Mesenchymal stem cell (in vitro differentiated cells and primary cell): Measurements from ENCODE around the gene SLC35F3.

Source experiments
- DNase-seq: peaks from one replicate; pipeline ENCODE4 v3.0.0-alpha.2; 2013
- H2AFZ ChIP-seq: one replicate; pipeline ENCODE4 v1.6.1; 2013; ENCODE audit warnings: low read depth, mild to moderate bottlenecking, control low read depth, inconsistent platforms, low read length, moderate library complexity
- H2AK5ac ChIP-seq: 2 replicates; pipeline ENCODE4 v1.6.1; 2013; ENCODE audit warnings: low read length, moderate library complexity, mild to moderate bottlenecking, inconsistent platforms; ENCODE audit not compliant: severe bottlenecking
- H2BK120ac ChIP-seq: one replicate; pipeline ENCODE4 v1.6.1; 2013; ENCODE audit warnings: low read depth, mild to moderate bottlenecking, inconsistent platforms, low read length, moderate library complexity
- H2BK12ac ChIP-seq, 2 experiments: one replicate each; pipeline ENCODE4 v1.6.1; 2013; ENCODE audit warnings: inconsistent platforms in 2 of 2, low read length in 2 of 2, mild to moderate bottlenecking in 2 of 2, moderate library complexity in 2 of 2, control low read depth in 1 of 2
- H2BK15ac ChIP-seq: one replicate; pipeline ENCODE4 v1.6.1; 2013; ENCODE audit warnings: mild to moderate bottlenecking, low read depth, inconsistent platforms; ENCODE audit not compliant: poor library complexity, severe bottlenecking
- H2BK5ac ChIP-seq: 2 replicates; pipeline ENCODE4 v1.6.1; 2013; ENCODE audit warnings: low read depth, mild to moderate bottlenecking, low read length, control low read depth, inconsistent platforms; ENCODE audit not compliant: poor library complexity, severe bottlenecking
- H3K14ac ChIP-seq, 2 experiments: one replicate each; pipeline ENCODE4 v1.6.1; 2013; ENCODE audit warnings: inconsistent platforms in 2 of 2, low read length in 2 of 2, control low read depth in 1 of 2, mild to moderate bottlenecking in 1 of 2, moderate library complexity in 1 of 2
- H3K18ac ChIP-seq, 2 experiments: one replicate each; pipeline ENCODE4 v1.6.1; 2013; ENCODE audit warnings: inconsistent platforms in 2 of 2, low read length in 2 of 2, control low read depth in 1 of 2, low read depth in 1 of 2, mild to moderate bottlenecking in 1 of 2
- H3K23ac ChIP-seq, 2 experiments: one replicate each; pipeline ENCODE4 v1.6.1; 2013; ENCODE audit warnings: inconsistent platforms in 2 of 2, low read length in 2 of 2, mild to moderate bottlenecking in 2 of 2, moderate library complexity in 2 of 2, control low read depth in 1 of 2
- H3K27ac ChIP-seq: 2 replicates; pipeline ENCODE4 v1.5.1; 2013; ENCODE audit warnings: mild to moderate bottlenecking, moderate library complexity, low read length, control low read depth, inconsistent platforms; ENCODE audit not compliant: poor library complexity, severe bottlenecking
- H3K27me3 ChIP-seq, 2 experiments: 2 replicates each; pipeline versions ENCODE4 v1.6.1 to v1.7.0; 2013; ENCODE audit warnings: low read length in 2 of 2, mild to moderate bottlenecking in 2 of 2, moderate library complexity in 2 of 2, control low read depth in 1 of 2, inconsistent platforms in 1 of 2; ENCODE audit not compliant: control insufficient read depth in 1 of 2, insufficient read depth in 1 of 2
- H3K36me3 ChIP-seq, 2 experiments: 2 replicates each; pipeline versions ENCODE4 v1.6.1 to v1.7.0; 2013; ENCODE audit warnings: low read length in 2 of 2, control low read depth in 1 of 2, inconsistent platforms in 1 of 2, low read depth in 1 of 2, mild to moderate bottlenecking in 1 of 2; ENCODE audit not compliant: insufficient read depth in 2 of 2, control insufficient read depth in 1 of 2
- H3K4ac ChIP-seq, 2 experiments: one replicate each; pipeline ENCODE4 v1.6.1; 2013; ENCODE audit warnings: inconsistent platforms in 2 of 2, low read length in 2 of 2, mild to moderate bottlenecking in 2 of 2, moderate library complexity in 2 of 2, control low read depth in 1 of 2, low read depth in 1 of 2
- H3K4me1 ChIP-seq: 2 replicates; pipeline ENCODE4 v1.6.1; 2013; ENCODE audit warnings: low read depth, low read length, control low read depth; ENCODE audit not compliant: control insufficient read depth, insufficient read depth
- H3K4me2 ChIP-seq: 2 replicates; pipeline ENCODE4 v1.6.1; 2013; ENCODE audit warnings: low read length, mild to moderate bottlenecking, inconsistent platforms; ENCODE audit not compliant: poor library complexity, severe bottlenecking
- H3K4me3 ChIP-seq, 2 experiments: 2 replicates each; pipeline versions ENCODE4 v1.5.1 to v1.7.0; 2013; ENCODE audit warnings: low read length in 2 of 2, mild to moderate bottlenecking in 2 of 2, control low read depth in 1 of 2, low read depth in 1 of 2; ENCODE audit not compliant: insufficient read depth in 1 of 2
- H3K79me1 ChIP-seq: replicated peaks from 2 replicates; pipeline ENCODE4 v1.6.1; 2013; ENCODE audit warnings: mild to moderate bottlenecking, control low read depth, low read length, inconsistent platforms; ENCODE audit not compliant: poor library complexity, severe bottlenecking
- H3K9ac ChIP-seq: 2 replicates; pipeline ENCODE4 v1.7.0; 2013; ENCODE audit warnings: mild to moderate bottlenecking, low read length, moderate library complexity
- H3K9me3 ChIP-seq: 2 replicates; pipeline ENCODE4 v1.7.0; 2013; ENCODE audit warnings: mild to moderate bottlenecking, low read length; ENCODE audit not compliant: control insufficient read depth
- H4K8ac ChIP-seq: one replicate; pipeline ENCODE4 v1.6.1; 2013; ENCODE audit warnings: inconsistent platforms, mild to moderate bottlenecking, low read length, moderate library complexity
- H4K91ac ChIP-seq: one replicate; pipeline ENCODE4 v1.6.1; 2013; ENCODE audit warnings: mild to moderate bottlenecking, low read length, inconsistent platforms
- WGBS: methylation state at CpG from one replicate; pipeline ENCODE4 v1.1.7; 2013; ENCODE audit warnings: mixed read lengths; 5-methylcytosine and 5-hydroxymethylcytosine counted together

Gene SLC35F3

GRCh38 chr1:234292011-234292410 lies 387.5 kb downstream of the SLC35F3 start:
- no peak overlapping the region for H3K14ac ChIP-seq
- DNase-seq = no peak
- no peak overlapping the region for H2AFZ ChIP-seq
- H2BK5ac ChIP-seq = no peak overlapping the region
- no peaks in the 10 kb centered on the region for H3K4me1 ChIP-seq
- H3K27ac ChIP-seq = no peak overlapping the region
- no peak overlapping the region for H3K9ac ChIP-seq
- H4K91ac ChIP-seq = no peak overlapping the region
- H3K4me3 ChIP-seq = no peak overlapping the region
- 96% methylated on average over 4 of the region's 4 CpGs for WGBS
- peaks cover 0 to 8% of the 10 kb centered on the region in 2 experiments for H3K27me3 ChIP-seq
- no peak overlapping the region for H3K4ac ChIP-seq
- H3K36me3 ChIP-seq = no peaks in the 10 kb centered on the region
- no peak overlapping the region for H2AK5ac ChIP-seq
- no peak overlapping the region for H3K4me2 ChIP-seq
- no peak overlapping the region for H3K18ac ChIP-seq
- no peak overlapping the region for H3K23ac ChIP-seq
- H2BK15ac ChIP-seq = no peak overlapping the region
- no peaks in the 10 kb centered on the region for H3K79me1 ChIP-seq
- H2BK12ac ChIP-seq = no peak overlapping the region
- peaks cover 20% of the 10 kb centered on the region for H3K9me3 ChIP-seq
- H2BK120ac ChIP-seq = no peak overlapping the region
- no peak overlapping the region for H4K8ac ChIP-seq

- H2BK15ac ChIP-seq = no peak overlapping the region
These were observed 388.1 kb downstream of the SLC35F3 start for GRCh38 chr1:234292548-234292947.

GRCh38 chr1:234294109-234294817 lies 389.8 kb downstream of the SLC35F3 start:
- H2AK5ac ChIP-seq = no peak overlapping the region
- H2BK5ac ChIP-seq = no peak overlapping the region
- H3K36me3 ChIP-seq = no peaks in the 10 kb centered on the region
- no peaks in the 10 kb centered on the region for H3K79me1 ChIP-seq
- H2BK15ac ChIP-seq = no peak overlapping the region
- H3K27me3 ChIP-seq = peaks cover 0 to 8% of the 10 kb centered on the region in 2 experiments
- no peak overlapping the region for H4K91ac ChIP-seq
- 81% methylated on average over 14 of the region's 14 CpGs for WGBS
- H3K9me3 ChIP-seq = peaks cover 16% of the 10 kb centered on the region
- H3K9ac ChIP-seq = no peak overlapping the region
- no peak overlapping the region for H2AFZ ChIP-seq
- no peak overlapping the region for H3K23ac ChIP-seq
- H3K27ac ChIP-seq = no peak overlapping the region
- H3K4me3 ChIP-seq = no peak overlapping the region
- H4K8ac ChIP-seq = no peak overlapping the region
- no peak for DNase-seq
- no peak overlapping the region for H2BK12ac ChIP-seq
- no peak overlapping the region for H3K14ac ChIP-seq
- H3K4me1 ChIP-seq = no peaks in the 10 kb centered on the region
- no peak overlapping the region for H3K4ac ChIP-seq
- H3K4me2 ChIP-seq = no peak overlapping the region
- H3K18ac ChIP-seq = no peak overlapping the region
- no peak overlapping the region for H2BK120ac ChIP-seq

More at GRCh38 chr1:234292548-234292947, 388.1 kb downstream of the SLC35F3 start:
- H3K79me1 ChIP-seq = no peaks in the 10 kb centered on the region
- DNase-seq = no peak
- H3K4me3 ChIP-seq = no peak overlapping the region
- H2BK5ac ChIP-seq = no peak overlapping the region
- H3K4me2 ChIP-seq = no peak overlapping the region
- H2BK120ac ChIP-seq = no peak overlapping the region
- H3K4ac ChIP-seq = no peak overlapping the region
- H4K8ac ChIP-seq = no peak overlapping the region
- H3K18ac ChIP-seq = no peak overlapping the region
- H3K36me3 ChIP-seq = no peaks in the 10 kb centered on the region
- 77% methylated on average over 1 of the region's 2 CpGs for WGBS
- H3K4me1 ChIP-seq = no peaks in the 10 kb centered on the region
- no peak overlapping the region for H4K91ac ChIP-seq
- no peak overlapping the region for H2AK5ac ChIP-seq
- peaks cover 0 to 8% of the 10 kb centered on the region in 2 experiments for H3K27me3 ChIP-seq
- H3K27ac ChIP-seq = no peak overlapping the region
- no peak overlapping the region for H3K14ac ChIP-seq
- no peak overlapping the region for H3K9ac ChIP-seq
- H3K9me3 ChIP-seq = peaks cover 20% of the 10 kb centered on the region
- H3K23ac ChIP-seq = no peak overlapping the region
- H2AFZ ChIP-seq = no peak overlapping the region
- no peak overlapping the region for H2BK12ac ChIP-seq

- DNase-seq = no peak
- Histone ChIP-seq H3K36me3 (no peaks in the 10 kb centered on the region), H3K14ac (no peak overlapping the region), H2AFZ (no peak overlapping the region), H3K18ac (no peak overlapping the region), H3K23ac (no peak overlapping the region), H4K91ac (no peak overlapping the region), H3K9ac (no peak overlapping the region), H3K27ac (no peak overlapping the region), H3K4me1 (no peaks in the 10 kb centered on the region), H3K4me2 (no peak overlapping the region), H2BK12ac (no peak overlapping the region), H2AK5ac (no peak overlapping the region), H3K79me1 (no peaks in the 10 kb centered on the region), H2BK120ac (no peak overlapping the region), H2BK5ac (no peak overlapping the region), H2BK15ac (no peak overlapping the region), H3K27me3 (peaks cover 0 to 8% of the 10 kb centered on the region in 2 experiments), H4K8ac (no peak overlapping the region), H3K4me3 (no peak overlapping the region), H3K9me3 (peaks cover 11% of the 10 kb centered on the region), H3K4ac (no peak overlapping the region)
- WGBS = 73% methylated on average over 5 of the region's 5 CpGs
These were observed 390.6 kb downstream of the SLC35F3 start for GRCh38 chr1:234295068-234295467.
